Medulla oblongata (tissue), 1 donor: ENCODE data around the gene CCDC91.
A peak's percentile ranks its signal among the peaks of the same experiment; 100 is the strongest.
"Not testable (repeated sequence)": the region's sequence is repeated elsewhere in the genome, so short reads cannot be mapped to it uniquely, and the experiment has no call there.

Source experiments
- DNase-seq: peaks from one replicate; pipeline ENCODE4 v3.0.0-alpha.2; 2015; ENCODE audit errors: extremely low spot score

The CCDC91 gene

GRCh38 chr12:28232211-28232928, 42.1 kb downstream of the CCDC91 start:
- no peak for DNase-seq

DNA sequence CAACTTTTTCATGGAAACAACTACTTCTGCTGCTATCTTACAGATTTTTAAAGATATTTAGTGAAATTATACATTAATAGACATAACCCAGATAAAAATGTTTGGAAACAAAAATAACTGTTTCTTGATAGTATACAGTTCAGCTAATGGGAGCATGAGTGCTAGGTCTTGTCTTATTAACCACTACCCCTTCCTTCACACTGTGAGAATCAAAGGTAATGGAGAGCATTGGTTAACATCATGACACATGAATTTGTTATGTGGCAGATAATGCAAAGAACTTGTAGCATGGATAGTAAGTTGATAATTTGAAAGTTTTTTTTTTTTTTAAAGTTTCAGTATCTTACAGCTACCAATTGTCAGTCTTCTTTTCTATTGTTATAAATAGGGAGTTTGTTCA, 44.2 kb downstream of the CCDC91 start:
- no peak for DNase-seq

DNA sequence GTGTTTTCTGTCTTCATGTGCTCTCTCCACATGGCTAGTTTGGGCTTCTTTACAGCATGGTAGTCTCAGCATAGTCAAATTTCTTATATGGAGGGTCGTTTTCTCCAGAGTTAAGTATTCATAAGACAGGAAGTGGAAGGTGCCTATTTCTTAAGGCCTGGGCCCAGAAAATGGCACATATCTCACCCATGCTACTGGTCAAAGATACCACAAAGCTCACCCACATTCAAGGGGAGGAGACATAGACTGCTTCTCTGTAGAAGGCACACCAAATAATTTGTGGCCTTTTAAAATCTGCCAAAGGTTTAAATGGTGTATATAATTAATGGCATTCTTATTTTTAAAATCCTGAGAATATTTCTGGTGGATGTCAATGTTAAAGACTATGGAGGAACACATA, 44.8 kb downstream of the CCDC91 start:
- DNase-seq, result no peak

- no peak for DNase-seq
Measured at GRCh38 chr12:28235985-28236384, 45.7 kb downstream of the CCDC91 start.

GRCh38 chr12:28237423-28237822, 47.2 kb downstream of the CCDC91 start:
- no peak for DNase-seq

DNA sequence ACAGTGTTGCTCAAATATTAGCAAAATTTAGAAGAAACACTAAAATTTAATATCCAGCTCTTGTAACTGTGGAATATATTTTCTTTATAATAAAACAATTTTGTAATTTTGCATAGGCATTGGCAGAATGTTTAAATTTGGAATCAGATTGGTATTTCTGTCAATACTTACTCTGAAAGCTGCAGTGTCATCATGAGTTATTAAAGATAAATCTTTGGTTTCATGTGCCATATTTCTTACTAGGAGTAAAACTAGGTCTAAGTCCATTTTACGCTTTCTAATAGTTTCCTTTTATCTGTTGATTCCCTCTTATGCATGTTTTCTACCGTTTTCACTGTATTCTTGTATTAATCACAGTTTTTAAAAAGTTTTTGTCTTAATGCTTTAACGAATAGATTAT, 49.7 kb downstream of the CCDC91 start:
- no peak for DNase-seq

GRCh38 chr12:28240853-28241252, 50.6 kb downstream of the CCDC91 start:
- DNase-seq, result no peak

GRCh38 chr12:28242129-28242495, 51.9 kb downstream of the CCDC91 start:
- DNase-seq, result no peak

DNA sequence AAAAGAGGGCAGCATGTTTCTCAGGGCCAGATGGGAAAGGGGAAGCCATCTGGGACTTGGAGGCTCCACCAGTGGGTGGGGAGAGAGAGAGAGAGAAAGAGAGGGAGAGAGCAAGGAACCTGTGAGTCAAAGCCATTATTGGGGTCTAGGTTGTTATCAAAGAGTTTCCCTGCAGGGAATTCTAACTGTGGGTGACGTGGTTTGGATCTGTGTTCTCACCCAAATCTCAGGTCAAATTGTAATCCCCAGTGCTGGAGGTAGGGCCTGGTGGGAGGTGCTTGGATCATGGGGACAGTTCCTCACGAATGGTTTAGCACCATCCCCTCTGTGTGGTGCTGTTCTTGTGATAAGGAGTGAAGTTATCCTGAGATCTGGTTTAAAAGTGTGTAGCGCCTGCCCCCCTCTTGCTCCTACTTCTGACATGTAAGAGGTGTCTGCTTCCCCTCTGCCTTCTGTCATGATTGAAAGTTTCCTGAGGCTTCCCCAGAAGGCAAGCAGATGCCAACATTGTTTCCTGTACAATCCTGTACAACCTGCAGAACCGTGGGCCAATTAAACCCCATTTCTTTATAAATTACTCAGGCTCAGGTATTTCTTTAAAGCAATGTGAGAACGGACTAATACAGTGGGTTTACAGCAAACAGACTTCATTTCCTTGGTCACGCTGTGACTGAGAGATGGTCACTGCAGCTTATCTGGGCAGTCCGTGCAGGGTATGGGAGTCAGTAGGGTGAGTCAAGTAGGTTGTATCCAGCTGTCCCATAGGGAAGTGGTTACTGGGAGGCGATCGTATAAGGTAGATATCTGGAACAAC, 52.4 kb downstream of the CCDC91 start:
- no peak for DNase-seq

DNA sequence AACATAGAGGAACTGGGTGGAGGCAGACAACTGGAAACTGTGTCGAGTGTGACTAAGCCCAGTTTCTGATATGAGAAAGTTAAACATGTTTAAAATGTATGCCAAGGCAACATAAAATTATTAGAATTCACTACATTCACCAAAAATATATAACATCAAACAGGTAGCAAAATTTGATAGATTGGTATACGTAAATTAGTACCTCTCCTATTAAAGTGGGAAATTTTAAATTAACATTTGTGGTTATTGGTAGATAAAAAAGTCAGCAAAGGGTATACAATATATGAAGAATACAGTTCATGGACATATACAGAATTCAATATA, 53.0 kb downstream of the CCDC91 start:
- DNase-seq, result no peak

- DNase-seq, result no peak
Measured at GRCh38 chr12:28247806-28248205, 57.5 kb downstream of the CCDC91 start.

DNA sequence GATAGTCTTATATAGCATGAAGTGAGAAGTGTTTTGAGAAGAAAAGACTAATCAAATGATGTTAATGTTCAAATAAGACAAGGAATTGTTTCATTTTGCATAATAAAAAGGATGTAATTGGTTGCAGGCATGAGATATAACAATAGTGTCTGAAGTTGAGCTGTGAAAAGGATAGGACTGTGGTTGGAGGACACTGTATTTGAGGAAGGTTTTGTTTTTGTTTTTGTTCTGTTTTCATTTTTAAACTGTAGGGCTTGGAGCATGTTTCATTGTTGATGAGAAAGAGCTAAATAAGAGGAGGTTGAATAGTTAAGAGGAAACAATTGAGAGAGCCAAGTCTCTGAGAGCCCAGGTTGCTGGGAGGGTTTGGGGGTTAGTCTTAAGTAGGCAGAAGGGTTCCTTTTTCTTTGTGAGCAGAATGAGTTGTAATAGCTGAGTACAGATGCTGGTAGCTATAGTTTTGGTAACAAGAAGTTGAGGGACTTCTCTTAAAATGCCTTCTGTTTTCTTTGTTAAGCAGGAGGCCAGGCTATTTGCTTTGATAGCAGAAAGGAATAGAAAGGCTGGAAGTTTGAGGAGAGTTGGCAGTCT, 58.4 kb downstream of the CCDC91 start:
- DNase-seq, result peak; percentile 17

DNA sequence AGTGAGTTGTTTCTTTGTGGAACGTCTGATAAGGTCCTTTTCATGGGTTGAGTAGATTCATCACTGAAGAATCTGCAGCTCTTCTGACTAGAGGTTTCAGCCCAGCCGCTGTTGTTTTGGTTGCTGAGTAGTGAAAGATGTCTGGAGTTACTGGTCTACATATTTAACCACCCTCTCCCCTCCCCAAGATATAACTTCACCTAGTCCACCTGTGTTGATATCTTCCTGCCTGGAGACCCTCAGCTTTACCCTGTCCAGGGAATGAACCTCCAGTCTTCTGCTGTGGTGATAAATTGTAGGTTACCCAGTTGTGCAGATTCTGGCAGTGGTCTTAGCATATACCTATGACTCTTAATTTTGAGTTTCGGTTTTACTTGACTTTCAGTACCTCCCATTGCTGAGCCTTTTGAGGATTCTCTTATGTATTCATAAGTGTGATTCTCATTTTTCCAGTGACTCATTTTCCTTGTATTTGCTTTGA, 62.9 kb downstream of the CCDC91 start:
- DNase-seq, result no peak

- no peak for DNase-seq
Measured at GRCh38 chr12:28257411-28257810, 67.2 kb downstream of the CCDC91 start.

GRCh38 chr12:28258998-28259397, 68.7 kb downstream of the CCDC91 start:
- DNase-seq, result no peak

DNA sequence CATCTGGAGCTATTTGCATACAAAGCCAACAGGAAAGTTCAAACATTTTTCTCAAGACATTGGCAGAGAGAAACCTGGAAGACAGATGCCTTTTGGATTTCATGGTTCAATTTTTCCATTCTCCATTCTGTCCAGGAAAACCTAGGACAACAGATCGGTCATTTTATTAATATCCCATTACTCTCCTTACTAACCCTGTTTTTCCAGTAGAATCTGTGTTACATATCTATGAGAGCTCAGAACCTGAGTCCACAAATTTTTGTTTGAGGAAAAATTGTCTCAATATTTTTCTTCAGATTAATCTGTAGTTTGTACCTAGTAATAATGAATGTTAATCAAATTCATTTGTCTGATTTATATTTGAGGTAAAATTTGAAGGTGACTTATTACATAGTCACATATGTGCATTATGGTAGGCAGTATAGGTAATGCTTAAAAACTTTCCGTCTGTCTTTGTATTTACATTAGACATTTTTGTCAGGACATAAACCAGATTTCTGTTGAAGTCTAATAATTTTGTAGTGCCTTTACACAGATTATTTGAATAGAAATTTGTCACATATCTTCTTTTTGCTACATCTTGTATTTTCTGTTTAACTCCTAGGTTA, 75.3 kb downstream of the CCDC91 start:
- DNase-seq, result no peak

DNA sequence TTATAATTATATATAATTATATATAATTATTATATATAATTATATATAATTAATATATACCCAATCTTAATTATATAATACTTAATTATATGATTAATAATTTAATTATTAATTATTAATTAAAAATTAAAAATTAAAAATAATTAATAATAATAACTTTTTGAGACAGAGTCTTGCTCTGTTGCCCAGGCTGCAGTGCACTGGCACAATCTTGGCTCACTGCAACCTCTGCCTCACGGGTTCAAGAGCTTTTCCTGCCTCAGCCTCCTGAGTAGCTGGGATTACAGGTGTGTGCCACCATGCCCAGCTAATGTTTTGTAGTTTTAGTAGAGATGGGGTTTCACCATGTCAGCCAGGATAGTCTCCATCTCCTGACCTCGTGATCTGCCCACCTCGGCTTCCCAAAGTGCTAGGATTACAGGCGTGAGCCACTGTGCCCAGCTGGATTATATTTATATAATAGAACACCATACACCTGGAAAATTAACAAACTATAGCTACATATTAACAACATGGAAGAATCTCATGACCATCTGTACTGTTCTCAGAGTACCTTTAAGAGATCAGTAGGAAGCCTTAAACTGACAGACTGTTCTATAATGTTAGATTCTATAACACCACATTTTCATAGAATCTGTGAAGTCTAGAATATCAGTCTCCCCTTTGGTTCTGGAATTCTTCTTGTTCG, 77.8 kb downstream of the CCDC91 start:
- not testable (repeated sequence) for DNase-seq

DNA sequence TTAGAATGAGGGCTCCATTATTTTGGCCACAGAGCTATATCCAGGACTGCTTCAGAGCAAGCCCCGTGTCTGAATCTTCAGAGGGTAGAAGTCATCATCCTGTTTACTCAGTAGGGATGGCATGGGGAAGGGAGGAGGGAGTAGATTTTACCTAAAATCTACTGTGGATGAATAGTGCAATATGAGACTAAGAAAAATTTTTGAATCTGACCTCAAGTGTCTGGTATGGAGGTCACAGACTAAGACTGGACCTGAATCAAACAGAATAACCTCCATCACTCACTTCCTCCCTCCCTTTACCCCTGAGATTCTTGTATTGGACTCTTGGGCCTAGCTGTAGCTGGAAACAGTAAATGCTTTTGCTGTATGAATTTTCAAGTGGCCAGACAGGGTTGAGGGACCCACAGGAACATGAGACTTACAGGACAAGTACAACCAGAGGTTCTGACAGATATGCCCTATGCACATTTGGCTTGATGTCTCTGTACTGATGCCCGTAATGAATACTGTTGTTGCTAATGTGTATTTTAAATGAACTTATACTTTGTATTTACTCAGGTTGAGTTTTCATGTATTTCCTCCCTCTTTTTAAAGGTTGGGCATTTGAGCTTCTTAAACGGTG, 78.5 kb downstream of the CCDC91 start:
- DNase-seq, result no peak

DNA sequence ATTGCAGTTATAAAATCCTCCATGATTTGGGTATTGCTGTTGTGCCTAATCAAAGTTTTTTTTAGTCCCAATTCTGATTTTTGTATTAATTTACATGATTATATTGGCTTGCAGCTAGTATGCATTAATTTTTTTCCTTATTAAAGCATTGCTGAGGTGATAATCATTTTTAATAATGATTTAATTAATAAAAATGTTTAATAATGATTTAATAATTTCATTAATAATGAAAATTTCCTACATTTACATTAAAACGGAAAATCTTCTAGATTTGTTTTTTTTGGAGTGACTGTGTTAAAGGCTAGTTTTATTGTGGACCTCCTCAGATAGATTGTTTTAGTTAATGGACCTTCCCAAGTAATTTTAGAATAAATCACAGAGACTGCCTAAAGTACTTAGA, 79.6 kb downstream of the CCDC91 start:
- DNase-seq, result no peak

DNA sequence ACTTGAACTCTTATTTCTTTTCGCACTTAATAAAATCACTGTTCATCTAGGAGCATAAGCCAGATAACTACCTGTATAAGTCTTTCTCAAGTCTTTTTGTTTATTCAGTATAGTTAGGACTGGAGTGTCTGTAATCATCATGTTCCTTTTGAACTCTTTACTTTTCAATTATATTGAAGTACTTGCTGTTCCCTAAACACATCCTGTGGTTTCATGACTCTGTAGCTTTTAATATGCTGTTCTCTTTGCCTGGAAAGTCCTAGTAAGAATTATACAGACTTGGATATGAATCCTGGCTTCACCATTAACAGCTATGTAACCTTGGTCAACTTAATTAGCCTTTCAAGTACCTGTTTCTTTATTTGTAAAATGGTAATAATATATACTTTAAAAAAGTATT, 88.2 kb downstream of the CCDC91 start:
- no peak for DNase-seq

GRCh38 chr12:28278960-28279359, 88.7 kb downstream of the CCDC91 start:
- DNase-seq, result no peak

GRCh38 chr12:28286352-28286751, 96.1 kb downstream of the CCDC91 start:
- DNase-seq, result no peak
